OCI-LY1 (cell line): Measurements from ENCODE around the gene SLIT3.

Source experiments
- H2AFZ ChIP-seq: fragments of 200-600 bp; sonication (generic), shearing (Covaris generic); 2 replicates; pipeline ENCODE4 v1.6.0; 2014; ENCODE audit warnings: antibody characterized with exemption, mild to moderate bottlenecking, low read length
- H3F3A ChIP-seq: fragments of 200-600 bp; sonication (generic), shearing (Covaris generic); 2 replicates; pipeline ENCODE4 v1.6.0; 2014; ENCODE audit warnings: mild to moderate bottlenecking, antibody characterized with exemption, low read length, moderate library complexity; ENCODE audit not compliant: insufficient read depth
- H3K27ac ChIP-seq: fragments of 200-600 bp; sonication (generic); 2 replicates; pipeline ENCODE4 v1.5.1; 2014; ENCODE audit warnings: low read length, mixed run types, mild to moderate bottlenecking, low read depth; ENCODE audit not compliant: poor library complexity, severe bottlenecking
- H3K27me3 ChIP-seq: fragments of 200-600 bp; sonication (generic); 2 replicates; pipeline ENCODE4 v1.6.0; 2014; ENCODE audit warnings: antibody characterized with exemption, mild to moderate bottlenecking, low read length, moderate library complexity; ENCODE audit not compliant: insufficient read depth
- H3K36me3 ChIP-seq: fragments of 200-600 bp; sonication (generic); 2 replicates; pipeline ENCODE4 v1.6.1; 2014; ENCODE audit warnings: mild to moderate bottlenecking, antibody characterized with exemption, low read length, moderate library complexity, mixed read lengths; ENCODE audit not compliant: insufficient read depth
- H3K4me1 ChIP-seq: fragments of 200-600 bp; sonication (generic); 2 replicates; pipeline ENCODE4 v1.5.1; 2014; ENCODE audit warnings: mild to moderate bottlenecking, low read length, moderate library complexity; ENCODE audit not compliant: insufficient read depth, severe bottlenecking
- H3K4me2 ChIP-seq: fragments of 200-600 bp; sonication (generic), shearing (Covaris generic); 2 replicates; pipeline ENCODE4 v1.6.1; 2014; ENCODE audit warnings: low read length
- H3K4me3 ChIP-seq: fragments of 200-600 bp; sonication (generic); 2 replicates; pipeline ENCODE4 v1.5.1; 2014; ENCODE audit warnings: low read length, low read depth, mild to moderate bottlenecking, mixed read lengths; ENCODE audit not compliant: poor library complexity, severe bottlenecking
- H3K79me2 ChIP-seq: fragments of 200-600 bp; shearing (Covaris generic); 2 replicates; pipeline ENCODE4 v1.6.1; 2016; ENCODE audit warnings: mixed run types, low read length, mixed read lengths; ENCODE audit not compliant: insufficient read depth
- H3K9ac ChIP-seq: fragments of 200-600 bp; sonication (generic), shearing (Covaris generic); 2 replicates; pipeline ENCODE4 v1.6.1; 2014; ENCODE audit warnings: mild to moderate bottlenecking, low read length, mixed read lengths
- H3K9me2 ChIP-seq: fragments of 200-600 bp; sonication (generic), shearing (Covaris generic); 2 replicates; pipeline ENCODE4 v1.6.1; 2014; ENCODE audit warnings: low read depth, mild to moderate bottlenecking, low read length, mixed read lengths
- H3K9me3 ChIP-seq: fragments of 200-600 bp; shearing (Covaris generic); 2 replicates; pipeline ENCODE4 v1.6.1; 2014; ENCODE audit warnings: low read length, mixed read lengths
- H4K20me1 ChIP-seq: fragments of 200-600 bp; sonication (generic), shearing (Covaris generic); 2 replicates; pipeline ENCODE4 v1.6.0; 2016; ENCODE audit warnings: mild to moderate bottlenecking, low read length; ENCODE audit not compliant: insufficient read depth
- EZH2 ChIP-seq: fragments of 200-600 bp; sonication (generic), shearing (Covaris generic); IDR thresholded peaks from 2 replicates; pipeline ENCODE4 v1.8.0; 2017; ENCODE audit warnings: borderline replicate concordance, mixed run types, mild to moderate bottlenecking, antibody characterized with exemption, low read length, moderate library complexity, mixed read lengths
- TF ChIP-seq, protein P1 (sequence below): fragments of 200-600 bp; sonication (generic), shearing (Covaris generic); IDR thresholded peaks from 2 replicates; pipeline ENCODE4 v1.5.1; 2017; ENCODE audit warnings: mild to moderate bottlenecking, antibody characterized with exemption, low read length, moderate library complexity, mixed read lengths

SLIT3 gene

DNA sequence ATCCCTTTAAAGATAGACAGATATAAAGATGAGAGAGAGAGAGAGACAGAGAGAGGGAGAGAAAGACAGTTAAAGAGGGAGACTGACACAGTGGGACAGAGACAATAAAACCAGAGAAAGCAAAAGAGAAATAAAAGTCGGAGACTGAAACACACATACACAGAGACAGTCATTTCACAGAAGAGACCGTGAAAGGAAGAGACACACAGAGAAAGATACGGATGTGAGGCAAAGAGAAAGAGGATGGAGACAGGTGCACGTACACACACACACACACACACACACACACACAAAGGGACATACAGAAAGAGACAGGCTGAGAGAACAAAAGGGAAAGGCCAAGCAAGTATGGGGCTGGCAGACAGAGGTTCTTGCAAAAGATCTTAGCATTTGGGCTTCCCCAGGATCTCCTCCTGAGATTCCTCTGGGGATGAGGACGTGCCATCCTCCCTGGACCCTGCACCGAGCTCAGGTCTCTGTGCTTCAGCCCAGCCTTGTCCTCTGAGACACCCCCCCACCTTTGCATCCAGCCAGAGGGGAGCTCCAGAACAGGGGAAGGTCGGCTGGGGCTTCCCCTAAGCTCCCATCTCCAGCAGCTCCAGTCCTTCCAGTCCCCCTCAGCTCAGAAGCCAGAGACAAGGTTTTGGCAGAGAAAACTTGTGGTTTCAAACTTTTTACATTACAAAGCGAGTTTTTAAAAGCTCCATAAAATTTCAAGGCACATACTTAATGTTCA, 403.4 kb downstream of the SLIT3 start:
- Histone ChIP-seq H3K4me1 (no peaks in the 10 kb centered on the region), H3K27ac (no peak overlapping the region), H3K4me2 (no peak overlapping the region), H3K4me3 (no peak overlapping the region), H3K9me2 (no peaks in the 10 kb centered on the region), H3K79me2 (no peaks in the 10 kb centered on the region), H3K9me3 (no peaks in the 10 kb centered on the region), H3K9ac (no peak overlapping the region), H3F3A (no peaks in the 10 kb centered on the region), H2AFZ (no peak overlapping the region), H3K36me3 (no peaks in the 10 kb centered on the region), H3K27me3 (no peaks in the 10 kb centered on the region), H4K20me1 (no peaks in the 10 kb centered on the region)
- no peak for TF ChIP-seq EZH2
- TF ChIP-seq, protein P1, sequence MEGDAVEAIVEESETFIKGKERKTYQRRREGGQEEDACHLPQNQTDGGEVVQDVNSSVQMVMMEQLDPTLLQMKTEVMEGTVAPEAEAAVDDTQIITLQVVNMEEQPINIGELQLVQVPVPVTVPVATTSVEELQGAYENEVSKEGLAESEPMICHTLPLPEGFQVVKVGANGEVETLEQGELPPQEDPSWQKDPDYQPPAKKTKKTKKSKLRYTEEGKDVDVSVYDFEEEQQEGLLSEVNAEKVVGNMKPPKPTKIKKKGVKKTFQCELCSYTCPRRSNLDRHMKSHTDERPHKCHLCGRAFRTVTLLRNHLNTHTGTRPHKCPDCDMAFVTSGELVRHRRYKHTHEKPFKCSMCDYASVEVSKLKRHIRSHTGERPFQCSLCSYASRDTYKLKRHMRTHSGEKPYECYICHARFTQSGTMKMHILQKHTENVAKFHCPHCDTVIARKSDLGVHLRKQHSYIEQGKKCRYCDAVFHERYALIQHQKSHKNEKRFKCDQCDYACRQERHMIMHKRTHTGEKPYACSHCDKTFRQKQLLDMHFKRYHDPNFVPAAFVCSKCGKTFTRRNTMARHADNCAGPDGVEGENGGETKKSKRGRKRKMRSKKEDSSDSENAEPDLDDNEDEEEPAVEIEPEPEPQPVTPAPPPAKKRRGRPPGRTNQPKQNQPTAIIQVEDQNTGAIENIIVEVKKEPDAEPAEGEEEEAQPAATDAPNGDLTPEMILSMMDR = no peak

DNA sequence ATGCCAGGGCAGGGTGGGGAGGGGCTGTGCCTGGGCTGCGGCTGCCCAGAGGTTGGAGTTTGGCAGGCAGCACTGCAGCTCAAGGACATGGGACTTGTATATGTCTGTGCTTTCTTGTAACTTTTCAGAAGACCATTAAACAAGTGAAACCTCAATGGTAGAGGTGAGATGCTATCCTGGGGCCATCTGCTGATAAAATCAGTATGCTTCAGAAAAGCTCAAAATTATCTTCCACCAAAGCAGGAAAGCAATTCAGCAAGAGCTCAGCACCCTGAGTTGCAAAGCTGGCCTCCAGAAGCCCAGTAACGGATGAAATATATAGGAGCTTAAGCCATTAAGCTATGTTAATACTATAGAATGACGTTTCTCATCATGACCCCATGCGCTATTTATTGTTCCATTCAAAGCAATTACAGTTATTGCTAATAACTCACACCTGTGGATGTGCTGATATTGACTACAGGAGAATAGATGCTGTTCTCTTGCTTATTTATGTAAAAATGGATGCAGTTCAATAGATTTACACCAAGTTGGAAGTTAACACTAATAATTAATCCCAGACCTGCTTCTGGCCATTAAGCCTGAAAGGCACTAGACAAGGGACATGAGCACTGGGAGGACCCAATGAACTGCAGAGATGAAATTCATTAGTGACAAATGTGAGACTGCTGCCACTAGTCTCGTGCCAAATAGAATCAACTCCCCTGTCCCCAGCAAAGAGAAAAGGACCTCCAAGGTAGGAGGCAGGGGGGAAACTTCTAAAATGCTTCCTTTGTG, 405.5 kb downstream of the SLIT3 start:
- H3K4me3 ChIP-seq = no peak overlapping the region
- no peaks in the 10 kb centered on the region for H3K79me2 ChIP-seq
- no peak for TF ChIP-seq EZH2
- TF ChIP-seq, protein P1 = no peak
- H3K4me2 ChIP-seq = no peak overlapping the region
- no peaks in the 10 kb centered on the region for H4K20me1 ChIP-seq
- H3F3A ChIP-seq = no peaks in the 10 kb centered on the region
- no peaks in the 10 kb centered on the region for H3K27me3 ChIP-seq
- H3K27ac ChIP-seq = no peak overlapping the region
- H3K9me2 ChIP-seq = no peaks in the 10 kb centered on the region
- H3K36me3 ChIP-seq = no peaks in the 10 kb centered on the region
- H3K9ac ChIP-seq = no peak overlapping the region
- H3K9me3 ChIP-seq = no peaks in the 10 kb centered on the region
- no peak overlapping the region for H2AFZ ChIP-seq
- H3K4me1 ChIP-seq = no peaks in the 10 kb centered on the region

DNA sequence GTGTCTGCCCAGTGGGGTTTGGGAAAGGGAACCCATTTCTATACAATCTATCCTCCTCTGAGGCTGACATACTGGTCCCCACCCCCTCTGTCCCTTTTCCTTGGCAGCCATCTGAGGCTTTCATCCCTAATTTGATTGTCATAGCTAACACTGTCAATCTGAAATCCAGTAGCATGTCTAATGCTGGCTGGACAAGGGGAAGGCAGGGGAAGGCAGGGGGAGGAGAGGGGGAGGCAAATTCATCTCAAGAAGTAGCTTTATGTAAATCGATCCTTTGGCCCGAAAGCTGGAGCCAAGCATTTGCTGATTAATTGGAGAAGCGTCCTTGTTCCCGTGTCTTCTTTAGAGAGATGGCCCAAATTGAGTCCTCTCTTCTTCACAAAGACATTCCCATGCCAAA, 407.7 kb downstream of the SLIT3 start:
- Histone ChIP-seq H2AFZ (no peak overlapping the region), H3K9me3 (no peaks in the 10 kb centered on the region), H3K79me2 (no peaks in the 10 kb centered on the region), H3K27me3 (no peaks in the 10 kb centered on the region), H3K27ac (no peak overlapping the region), H3F3A (no peaks in the 10 kb centered on the region), H3K4me1 (no peaks in the 10 kb centered on the region), H3K9me2 (no peaks in the 10 kb centered on the region), H3K4me3 (no peak overlapping the region), H4K20me1 (no peaks in the 10 kb centered on the region), H3K4me2 (no peak overlapping the region), H3K9ac (no peak overlapping the region), H3K36me3 (no peaks in the 10 kb centered on the region)
- TF ChIP-seq, protein P1 = no peak
